Bronchial epithelial cell (primary cell): ENCODE data around the gene FBN1. TPM values are rescaled to one million over a fixed set of nuclear protein-coding genes. Genes with fewer than 3 reads are reported as not detected.
A peak's percentile ranks its signal among the peaks of the same experiment; 100 is the strongest.

Source experiments
- DNase-seq: peaks from one replicate; pipeline ENCODE4 v3.0.0-alpha.2; 2010; ENCODE audit warnings: low read depth
- FAIRE-seq: peaks from 2 replicates; lab custom pipeline; 2011; peaks lifted over from hg19 to GRCh38; lab: Jason Lieb, UNC
- H3K27me3 ChIP-seq: 2 replicates; pipeline ENCODE4 v1.5.1; 2011; ENCODE audit warnings: low read length; ENCODE audit not compliant: control insufficient read depth, insufficient read depth
- H3K36me3 ChIP-seq: 2 replicates; pipeline ENCODE4 v1.5.1; 2011; ENCODE audit warnings: low read length; ENCODE audit not compliant: control insufficient read depth, insufficient read depth
- H3K4me3 ChIP-seq: 2 replicates; pipeline ENCODE4 v1.5.1; 2011; ENCODE audit warnings: mild to moderate bottlenecking, low read depth, low read length, control low read depth
- CTCF ChIP-seq: IDR thresholded peaks from 2 replicates; pipeline ENCODE4 v1.5.1; 2011; ENCODE audit warnings: mild to moderate bottlenecking, moderate library complexity, low read length, control low read depth, inconsistent platforms; ENCODE audit not compliant: insufficient read depth, severe bottlenecking
- total RNA-seq: library from RNA; depleted of rRNA; stranded (reverse); fragments of >200 nt; gene quantifications from 2 replicates; pipeline ENCODE4 v1.2.1, GENCODE V29; 2014

Gene FBN1
- total RNA-seq, 1 donor from 2014 or later: 6.3 TPM

DNA sequence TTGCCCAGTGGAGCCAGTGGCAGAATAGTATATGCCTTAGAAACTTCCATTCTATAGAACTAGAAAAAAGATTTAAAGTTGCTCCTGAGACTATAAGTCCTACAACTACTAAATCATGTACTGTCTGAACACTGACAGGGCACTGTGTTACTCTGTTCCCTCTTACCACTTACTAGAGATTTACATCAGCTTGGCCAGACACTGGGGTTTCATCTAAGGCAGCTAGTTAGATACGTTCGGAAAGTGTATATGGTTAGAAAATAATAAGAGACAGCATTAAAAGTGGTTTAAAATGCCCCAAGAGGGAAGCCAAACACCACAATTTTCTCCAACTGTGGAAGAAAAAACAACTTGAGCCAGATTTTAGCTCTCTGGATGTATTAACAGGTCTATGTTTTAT, 97.1 kb downstream of the FBN1 start:
- no peak for TF ChIP-seq CTCF
- Histone ChIP-seq H3K27me3 (no peaks in the 10 kb centered on the region), H3K36me3 (no peaks in the 10 kb centered on the region), H3K4me3 (no peak overlapping the region)
- FAIRE-seq (no peak), DNase-seq (no peak)

DNA sequence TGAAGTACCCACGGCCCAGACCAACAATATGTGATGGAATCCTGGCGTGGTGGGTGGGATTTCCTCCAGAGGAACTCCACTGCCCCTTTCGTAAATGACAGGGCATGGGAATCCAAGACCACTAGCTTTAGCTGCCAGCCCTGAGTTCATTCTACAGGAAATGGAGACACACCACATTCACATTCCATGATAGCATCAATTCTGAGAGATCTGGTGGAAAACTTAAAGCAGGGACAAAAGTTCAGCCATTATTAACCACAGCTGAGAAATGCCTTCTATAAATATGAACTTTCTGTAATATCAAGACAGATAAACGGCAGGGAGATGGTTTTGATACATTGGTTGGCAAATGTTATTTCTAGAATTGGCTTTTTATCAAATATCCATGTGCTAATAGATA, 98.2 kb downstream of the FBN1 start:
- no peak for TF ChIP-seq CTCF
- H3K27me3 ChIP-seq: no peaks in the 10 kb centered on the region
- FAIRE-seq: no peak
- no peak for DNase-seq
- H3K4me3 ChIP-seq: no peak overlapping the region
- no peaks in the 10 kb centered on the region for H3K36me3 ChIP-seq

DNA sequence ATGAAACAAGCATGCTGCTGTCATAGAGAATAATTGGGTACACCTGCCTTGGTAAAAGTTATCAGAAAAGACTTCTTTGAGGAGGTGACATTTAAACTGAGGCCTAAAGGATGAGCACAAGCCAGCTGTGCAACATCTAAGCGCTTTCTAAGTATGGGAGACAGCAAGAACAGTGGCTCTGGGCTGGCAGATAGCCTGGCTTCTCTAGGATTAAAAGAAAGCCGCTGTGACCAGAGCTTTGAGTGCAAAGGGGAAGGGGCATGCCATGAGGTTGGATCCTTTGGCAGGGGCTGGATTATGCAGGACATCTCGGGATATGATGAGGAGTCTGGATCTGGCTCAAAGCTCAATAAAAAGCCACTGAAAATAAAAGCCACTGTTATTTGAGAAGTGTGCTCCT, 99.2 kb downstream of the FBN1 start:
- Histone ChIP-seq H3K36me3 (no peaks in the 10 kb centered on the region), H3K27me3 (no peaks in the 10 kb centered on the region), H3K4me3 (no peak overlapping the region)
- FAIRE-seq: no peak
- no peak for TF ChIP-seq CTCF
- no peak for DNase-seq

DNA sequence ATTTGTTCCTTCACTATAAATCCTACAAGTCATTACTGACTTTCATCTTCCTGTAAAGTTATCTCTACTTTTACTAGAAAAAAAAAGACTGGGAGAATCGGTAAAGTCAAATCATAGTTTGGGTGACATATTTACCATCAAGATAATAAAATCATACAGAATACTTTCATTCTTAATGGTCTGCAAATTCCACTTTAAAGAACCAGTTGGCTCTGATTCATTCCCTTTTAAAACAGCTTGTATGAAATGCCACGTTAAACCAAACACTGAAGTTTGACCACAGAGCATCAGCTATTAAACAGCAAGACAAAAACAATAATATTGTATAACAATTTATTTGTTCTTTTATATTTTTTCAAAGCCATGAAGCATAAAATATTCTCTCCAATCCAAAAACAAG, 100.7 kb downstream of the FBN1 start:
- FAIRE-seq (no peak), DNase-seq (no peak)
- Histone ChIP-seq H3K4me3 (no peak overlapping the region), H3K27me3 (no peaks in the 10 kb centered on the region), H3K36me3 (no peaks in the 10 kb centered on the region)
- TF ChIP-seq CTCF: no peak

- FAIRE-seq: no peak
- TF ChIP-seq CTCF: no peak
Observed at GRCh38 chr15:48541341-48542278, 103.9 kb downstream of the FBN1 start.

More at GRCh38 chr15:48541341-48542278, 103.9 kb downstream of the FBN1 start:
- no peaks in the 10 kb centered on the region for H3K36me3 ChIP-seq
- peak; percentile 67 for DNase-seq
- no peak overlapping the region for H3K4me3 ChIP-seq
- H3K27me3 ChIP-seq: no peaks in the 10 kb centered on the region
